Lower leg skin (tissue), 3 donors: ENCODE measurements around the gene CNEP1R1.

Source experiments
- CTCF ChIP-seq, 3 donors: fragments of 450-650 bp; IDR thresholded peaks; one replicate each; pipeline ENCODE4 v1.5.1; 2016; ENCODE audit warnings: antibody characterized with exemption in 3 of 3, mild to moderate bottlenecking in 3 of 3, moderate library complexity in 2 of 3
- POLR2A ChIP-seq, 2 donors: fragments of 450-650 bp; IDR thresholded peaks; one replicate each; pipeline ENCODE4 v1.6.1; 2016 to 2017; ENCODE audit warnings: antibody characterized with exemption in 2 of 2, mild to moderate bottlenecking in 1 of 2, moderate library complexity in 1 of 2

- TF ChIP-seq CTCF (IDR thresholded peaks at IDR 0.05) (no peak), POLR2A (IDR thresholded peaks at IDR 0.05) (no peak)
These were observed 31.0 kb upstream of the CNEP1R1 start for GRCh38 chr16:49994006-49994405.
